ENCODE results near the gene BABAM2.

The BABAM2 gene

GRCh38 chr2:28150236-28150915, 259.8 kb downstream of the BABAM2 start:
- H3K4me3 ChIP-seq (ENCODE audit: low read length) = no peak overlapping the region
- no peak for TF ChIP-seq ZNF274 (IDR thresholded peaks at IDR 0.05; ENCODE audit: low read depth, low read length)

GRCh38 chr2:28150994-28151393, 260.5 kb downstream of the BABAM2 start:
- TF ChIP-seq ZNF274 (IDR thresholded peaks at IDR 0.05; ENCODE audit: low read depth, low read length) = no peak
- no peak overlapping the region for H3K4me3 ChIP-seq (ENCODE audit: low read length)

GRCh38 chr2:28152585-28153280, 262.2 kb downstream of the BABAM2 start:
- no peak for TF ChIP-seq ZNF274 (IDR thresholded peaks at IDR 0.05; ENCODE audit: low read depth, low read length)
- no peak overlapping the region for H3K4me3 ChIP-seq (ENCODE audit: low read length)

GRCh38 chr2:28153851-28154250, 263.3 kb downstream of the BABAM2 start:
- no peak for TF ChIP-seq ZNF274 (IDR thresholded peaks at IDR 0.05; ENCODE audit: low read depth, low read length)
- no peak overlapping the region for H3K4me3 ChIP-seq (ENCODE audit: low read length)

GRCh38 chr2:28155086-28155485, 264.6 kb downstream of the BABAM2 start:
- no peak for TF ChIP-seq ZNF274 (IDR thresholded peaks at IDR 0.05; ENCODE audit: low read depth, low read length)
- H3K4me3 ChIP-seq (ENCODE audit: low read length) = no peak overlapping the region

GRCh38 chr2:28155627-28156026, 265.1 kb downstream of the BABAM2 start:
- no peak for TF ChIP-seq ZNF274 (IDR thresholded peaks at IDR 0.05; ENCODE audit: low read depth, low read length)
- no peak overlapping the region for H3K4me3 ChIP-seq (ENCODE audit: low read length)

- no peak for TF ChIP-seq ZNF274 (IDR thresholded peaks at IDR 0.05; ENCODE audit: low read depth, low read length)
- H3K4me3 ChIP-seq (ENCODE audit: low read length) = no peak overlapping the region
Observed at GRCh38 chr2:28158791-28159190, 268.3 kb downstream of the BABAM2 start.

GRCh38 chr2:28160986-28161425, 270.5 kb downstream of the BABAM2 start:
- H3K4me3 ChIP-seq (ENCODE audit: low read length) = no peak overlapping the region
- TF ChIP-seq ZNF274 (IDR thresholded peaks at IDR 0.05; ENCODE audit: low read depth, low read length) = no peak

GRCh38 chr2:28161466-28161865, 270.9 kb downstream of the BABAM2 start:
- TF ChIP-seq ZNF274 (IDR thresholded peaks at IDR 0.05; ENCODE audit: low read depth, low read length) = no peak
- no peak overlapping the region for H3K4me3 ChIP-seq (ENCODE audit: low read length)

GRCh38 chr2:28162564-28162963, 272.0 kb downstream of the BABAM2 start:
- TF ChIP-seq ZNF274 (IDR thresholded peaks at IDR 0.05; ENCODE audit: low read depth, low read length) = no peak

GRCh38 chr2:28163028-28163427, 272.5 kb downstream of the BABAM2 start:
- H3K4me3 ChIP-seq (ENCODE audit: low read length) = no peak overlapping the region
- no peak for TF ChIP-seq ZNF274 (IDR thresholded peaks at IDR 0.05; ENCODE audit: low read depth, low read length)

More at GRCh38 chr2:28162564-28162963, 272.0 kb downstream of the BABAM2 start:
- H3K4me3 ChIP-seq (ENCODE audit: low read length) = no peak overlapping the region

GRCh38 chr2:28163627-28164279, 273.2 kb downstream of the BABAM2 start:
- no peak for TF ChIP-seq ZNF274 (IDR thresholded peaks at IDR 0.05; ENCODE audit: low read depth, low read length)
- H3K4me3 ChIP-seq (ENCODE audit: low read length) = no peak overlapping the region

- TF ChIP-seq ZNF274 (IDR thresholded peaks at IDR 0.05; ENCODE audit: low read depth, low read length) = no peak
- H3K4me3 ChIP-seq (ENCODE audit: low read length) = no peak overlapping the region
Observed at GRCh38 chr2:28164280-28164801, 273.8 kb downstream of the BABAM2 start.

- no peak overlapping the region for H3K4me3 ChIP-seq (ENCODE audit: low read length)
- TF ChIP-seq ZNF274 (IDR thresholded peaks at IDR 0.05; ENCODE audit: low read depth, low read length) = no peak
Observed at GRCh38 chr2:28165087-28165635, 274.6 kb downstream of the BABAM2 start.
